ENCODE measurements around the gene GTF2IRD1. TPM values are rescaled to one million over a fixed set of nuclear protein-coding genes. Genes with fewer than 3 reads are reported as not detected.

The GTF2IRD1 gene
- total RNA-seq, 3 donors from 2014 or later, result 1.6 to 2.6 (median 1.9) TPM

- peak; percentile 86 to 88 for ATAC-seq
- DNase-seq, result peak; percentile 19
- peaks cover 8% of the 10 kb centered on the region for H3K4me1 Mint-ChIP-seq (ENCODE audit: low read depth)
- H3K27me3 Mint-ChIP-seq (ENCODE audit: low read depth), result no peaks in the 10 kb centered on the region
- H3K9me3 Mint-ChIP-seq, result no peaks in the 10 kb centered on the region
- no peaks in the 10 kb centered on the region for H3K36me3 Mint-ChIP-seq (ENCODE audit: insufficient read depth)
- peak overlapping the region; percentile 72 for H3K4me3 Mint-ChIP-seq
Observed at GRCh38 chr7:74606101-74606908, 152.6 kb downstream of the GTF2IRD1 start.

DNA sequence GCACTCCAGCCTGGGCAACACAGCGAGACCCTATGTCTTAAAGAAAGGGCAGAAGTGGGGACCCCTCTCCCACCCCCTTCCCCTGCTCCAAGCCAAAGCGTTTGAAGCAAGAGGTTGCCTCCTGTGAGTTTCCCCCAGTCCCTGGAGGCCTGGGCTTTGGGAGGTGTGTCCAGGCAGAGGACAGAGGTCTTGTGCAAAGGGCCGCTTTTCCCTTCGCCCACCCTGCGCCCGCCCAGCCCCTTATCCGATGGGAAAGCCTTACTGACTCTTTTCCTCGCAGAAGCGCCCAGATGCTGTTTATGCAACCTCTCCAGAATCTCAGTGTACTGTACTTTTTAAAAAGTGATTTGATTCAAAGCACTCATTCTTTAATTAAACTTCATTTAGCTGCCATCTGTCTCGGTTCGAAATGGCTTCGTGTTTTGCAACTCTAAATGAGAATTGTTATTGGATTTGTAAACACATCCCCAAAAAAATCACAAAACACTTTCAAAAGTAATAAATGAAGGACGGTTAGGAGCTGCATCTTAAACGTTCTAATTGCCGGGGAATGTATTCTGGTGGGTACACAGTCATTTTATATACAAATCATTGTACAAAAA is 153.3 kb downstream of the GTF2IRD1 start:
- H3K27me3 Mint-ChIP-seq (ENCODE audit: low read depth), result no peaks in the 10 kb centered on the region
- DNase-seq, result no peak

DNA sequence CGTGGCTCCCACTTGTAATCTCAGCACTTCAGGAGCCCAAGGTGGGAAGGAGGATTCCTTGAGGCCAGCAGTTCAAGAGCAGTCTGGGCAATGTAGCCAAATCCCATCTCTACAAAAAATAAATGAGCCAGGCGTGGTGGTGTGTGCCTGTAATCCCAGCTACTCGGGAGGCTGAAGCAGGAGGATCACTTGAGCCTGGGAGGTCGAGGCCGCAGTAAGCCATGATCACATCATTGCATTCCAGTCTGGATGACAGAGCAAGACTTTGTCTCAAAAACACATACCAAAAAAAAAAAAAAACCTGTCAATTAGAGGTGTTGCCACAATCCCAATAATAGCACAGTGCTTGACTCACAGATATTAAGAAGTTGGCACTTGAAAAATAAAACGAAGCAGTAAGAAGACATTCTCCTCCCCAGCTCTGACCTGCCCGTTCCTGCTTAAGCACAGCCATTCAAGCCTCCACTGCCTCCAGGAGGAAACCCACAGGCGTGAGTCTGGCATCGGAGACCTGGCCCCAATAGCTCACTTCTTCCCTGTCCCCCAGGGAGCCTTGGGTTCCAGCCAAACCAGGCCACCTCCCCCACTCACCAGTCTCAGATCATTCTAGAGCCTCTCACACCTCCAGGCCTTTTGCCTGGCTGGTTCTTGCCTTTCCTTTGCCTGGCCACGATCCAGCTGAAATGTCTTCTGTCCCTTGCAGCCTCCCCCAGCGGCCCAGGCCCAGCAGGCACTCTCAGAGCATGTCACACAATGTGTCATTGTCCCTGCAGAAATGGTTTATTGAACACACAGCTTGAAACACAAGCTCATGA is 158.5 kb downstream of the GTF2IRD1 start:
- Mint-ChIP-seq H3K4me3 (no peak overlapping the region), H3K4me1 (ENCODE audit: low read depth) (peaks cover 15% of the 10 kb centered on the region), H3K27me3 (ENCODE audit: low read depth) (no peaks in the 10 kb centered on the region), H3K36me3 (ENCODE audit: insufficient read depth) (no peaks in the 10 kb centered on the region), H3K9me3 (no peaks in the 10 kb centered on the region)
- DNase-seq, result no peak
- no peak for ATAC-seq

More for the DNA sequence above, 153.3 kb downstream of the GTF2IRD1 start:
- H3K4me3 Mint-ChIP-seq, result peak overlapping the region; percentile 72
- peak in 1 of 2 donors; percentile 20 for ATAC-seq
- H3K9me3 Mint-ChIP-seq, result no peaks in the 10 kb centered on the region
- H3K4me1 Mint-ChIP-seq (ENCODE audit: low read depth), result peaks cover 8% of the 10 kb centered on the region
- H3K36me3 Mint-ChIP-seq (ENCODE audit: insufficient read depth), result no peaks in the 10 kb centered on the region

DNA sequence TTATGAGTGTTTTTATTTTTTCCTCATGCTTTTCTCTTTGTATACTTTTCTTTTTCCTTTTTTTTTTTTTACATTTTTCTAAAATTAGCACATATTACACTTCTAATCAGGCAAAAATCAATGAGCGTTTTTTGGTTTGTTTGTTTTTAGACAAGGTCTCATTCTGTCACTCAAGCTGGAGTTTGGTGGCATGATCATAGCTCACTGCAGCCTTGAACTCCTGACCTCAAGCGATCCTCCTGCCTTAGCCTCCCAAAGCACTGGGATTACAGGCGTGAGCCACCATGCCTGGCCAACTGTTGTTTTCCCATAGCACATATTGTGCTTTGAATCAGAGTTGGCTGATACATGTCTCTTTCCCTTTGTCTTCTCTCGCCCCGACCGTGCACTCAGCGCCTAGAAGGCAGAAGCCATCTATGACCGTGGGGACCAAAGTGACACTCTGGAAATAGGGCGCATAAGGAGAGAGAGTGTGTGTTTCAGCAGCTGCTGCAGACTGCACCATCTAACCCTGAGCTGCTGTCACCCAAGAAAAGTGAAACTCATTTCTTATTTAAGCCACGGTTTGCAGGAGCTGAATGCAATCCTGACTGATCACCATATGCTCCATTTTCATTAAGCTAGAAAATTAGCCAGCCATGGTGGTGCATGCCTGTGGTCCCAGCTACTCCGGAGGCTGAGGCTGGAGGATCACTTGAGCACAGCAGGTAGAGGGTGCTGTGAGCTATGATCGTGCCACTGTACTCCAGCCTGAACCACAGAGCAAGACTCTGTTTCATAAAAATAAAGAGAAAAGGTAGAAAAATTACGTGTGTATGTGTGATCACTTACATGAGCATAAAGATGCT is 162.5 kb downstream of the GTF2IRD1 start:
- ATAC-seq (no peak), DNase-seq (no peak)
- H3K36me3 Mint-ChIP-seq (ENCODE audit: insufficient read depth), result no peaks in the 10 kb centered on the region
- H3K27me3 Mint-ChIP-seq (ENCODE audit: low read depth), result no peaks in the 10 kb centered on the region
- H3K4me3 Mint-ChIP-seq, result no peak overlapping the region
- peaks cover 24% of the 10 kb centered on the region for H3K4me1 Mint-ChIP-seq (ENCODE audit: low read depth)
- H3K9me3 Mint-ChIP-seq, result no peaks in the 10 kb centered on the region

- H3K36me3 Mint-ChIP-seq (ENCODE audit: insufficient read depth), result no peaks in the 10 kb centered on the region
- H3K9me3 Mint-ChIP-seq, result no peaks in the 10 kb centered on the region
- ATAC-seq (peak; percentile 43 to 50), DNase-seq (no peak)
- H3K4me3 Mint-ChIP-seq, result peak overlapping the region; percentile 48
- H3K4me1 Mint-ChIP-seq (ENCODE audit: low read depth), result peaks cover 24% of the 10 kb centered on the region
- H3K27me3 Mint-ChIP-seq (ENCODE audit: low read depth), result no peaks in the 10 kb centered on the region
Observed at GRCh38 chr7:74617180-74617744, 163.6 kb downstream of the GTF2IRD1 start.

DNA sequence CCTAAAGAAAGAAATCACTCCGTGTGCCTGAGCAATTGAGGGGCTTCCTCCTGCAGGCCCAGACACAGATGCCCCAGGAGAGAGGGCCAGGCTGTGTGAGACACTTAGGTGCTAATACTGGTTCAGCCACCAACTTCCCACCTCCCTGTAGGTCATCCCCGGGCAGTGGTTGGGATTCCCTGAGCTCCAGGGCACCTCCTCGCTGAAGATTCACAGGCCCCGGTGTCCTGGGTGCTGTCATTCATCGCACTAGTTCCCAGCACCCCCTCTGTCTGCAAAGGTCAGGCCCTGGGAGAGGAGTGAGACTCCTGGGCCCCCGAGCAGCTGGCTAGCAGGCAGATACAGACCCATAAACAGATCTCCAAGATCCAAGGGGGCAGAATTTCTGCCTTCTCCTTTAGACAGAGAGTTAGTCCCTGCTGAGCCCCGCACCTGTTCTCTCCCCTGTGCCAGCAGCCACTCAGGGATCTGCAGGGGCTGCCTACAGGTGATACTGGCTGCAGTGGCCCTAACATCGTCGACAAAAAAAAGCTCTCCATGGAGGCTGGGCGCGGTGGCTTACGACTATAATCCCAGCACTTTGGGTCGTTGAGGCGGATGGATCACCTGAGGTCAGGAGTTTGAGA is 165.6 kb downstream of the GTF2IRD1 start:
- H3K4me1 Mint-ChIP-seq (ENCODE audit: low read depth), result peaks cover 24% of the 10 kb centered on the region
- ATAC-seq (no peak), DNase-seq (no peak)
- H3K27me3 Mint-ChIP-seq (ENCODE audit: low read depth), result no peaks in the 10 kb centered on the region
- H3K9me3 Mint-ChIP-seq, result no peaks in the 10 kb centered on the region
- H3K36me3 Mint-ChIP-seq (ENCODE audit: insufficient read depth), result no peaks in the 10 kb centered on the region
- H3K4me3 Mint-ChIP-seq, result no peak overlapping the region

- no peak for DNase-seq
- H3K4me3 Mint-ChIP-seq, result no peak overlapping the region
- peaks cover 8% of the 10 kb centered on the region for H3K4me1 Mint-ChIP-seq (ENCODE audit: low read depth)
- no peak for ATAC-seq
- no peaks in the 10 kb centered on the region for H3K36me3 Mint-ChIP-seq (ENCODE audit: insufficient read depth)
- H3K9me3 Mint-ChIP-seq, result no peaks in the 10 kb centered on the region
- H3K27me3 Mint-ChIP-seq (ENCODE audit: low read depth), result no peaks in the 10 kb centered on the region
Observed at GRCh38 chr7:74622228-74622749, 168.6 kb downstream of the GTF2IRD1 start.

DNA sequence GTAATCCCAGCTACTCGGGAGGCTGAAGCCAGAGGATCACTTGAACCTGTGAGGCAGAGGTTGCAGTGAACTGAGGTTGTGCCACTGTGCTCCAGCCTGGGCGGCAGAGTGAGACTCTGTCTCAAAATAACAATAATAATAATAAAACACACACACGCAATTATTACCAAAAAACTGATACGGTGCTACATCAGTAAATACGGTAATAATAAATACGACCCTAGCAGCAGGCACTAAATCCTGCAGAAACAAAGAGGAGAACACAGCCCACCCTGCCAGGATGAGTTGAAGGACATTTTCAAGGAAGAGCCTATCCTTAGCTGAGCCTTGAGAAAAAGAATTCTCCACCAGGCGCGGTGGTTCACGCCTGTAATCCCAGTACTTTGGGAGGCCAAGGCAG is 169.4 kb downstream of the GTF2IRD1 start:
- DNase-seq (no peak), ATAC-seq (no peak)
- H3K27me3 Mint-ChIP-seq (ENCODE audit: low read depth), result no peaks in the 10 kb centered on the region
- H3K4me1 Mint-ChIP-seq (ENCODE audit: low read depth), result peaks cover under 1% of the 10 kb centered on the region
- no peak overlapping the region for H3K4me3 Mint-ChIP-seq
- H3K36me3 Mint-ChIP-seq (ENCODE audit: insufficient read depth), result no peaks in the 10 kb centered on the region
- no peaks in the 10 kb centered on the region for H3K9me3 Mint-ChIP-seq

- DNase-seq, result no peak
- Mint-ChIP-seq H3K9me3 (no peaks in the 10 kb centered on the region), H3K36me3 (ENCODE audit: insufficient read depth) (no peaks in the 10 kb centered on the region), H3K4me3 (no peak overlapping the region), H3K27me3 (ENCODE audit: low read depth) (no peaks in the 10 kb centered on the region), H3K4me1 (ENCODE audit: low read depth) (no peaks in the 10 kb centered on the region)
- ATAC-seq, result no peak
Observed at GRCh38 chr7:74625446-74625845, 171.7 kb downstream of the GTF2IRD1 start.

DNA sequence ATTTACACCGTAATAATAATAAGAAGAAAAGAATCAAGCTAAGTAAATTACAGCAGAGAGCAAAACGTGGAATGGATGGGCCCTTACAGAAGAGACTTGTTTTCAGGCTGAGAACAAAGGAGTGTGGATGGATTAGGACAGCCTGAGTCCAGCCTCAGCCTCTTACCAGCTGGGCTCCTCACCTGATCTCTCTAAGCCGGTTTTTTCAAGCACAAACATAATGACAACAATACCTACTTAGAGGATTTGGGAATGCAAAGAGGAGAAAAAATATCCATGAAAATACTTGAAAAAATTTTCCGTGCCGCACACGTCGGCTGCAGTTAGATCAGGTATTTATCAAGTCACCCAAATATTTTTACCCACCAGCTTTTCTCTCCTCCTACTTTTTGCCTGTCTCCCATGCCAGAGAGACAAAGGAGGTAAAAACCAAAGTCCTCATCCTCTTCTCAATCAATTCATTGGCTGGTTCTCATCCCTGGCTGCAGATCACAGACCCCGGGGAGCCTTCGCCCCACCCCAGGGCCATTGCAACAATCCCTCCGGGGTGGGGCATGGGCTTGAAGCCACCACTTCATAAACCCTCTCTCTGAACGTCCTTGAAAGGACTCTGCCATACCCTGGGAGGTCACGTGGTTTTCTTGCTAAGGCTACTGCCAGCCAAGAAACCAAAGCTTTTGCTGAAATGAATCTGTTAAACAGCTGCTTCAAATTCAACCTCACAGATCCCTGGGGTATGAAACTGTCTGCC is 174.1 kb downstream of the GTF2IRD1 start:
- H3K9me3 Mint-ChIP-seq, result no peaks in the 10 kb centered on the region
- no peaks in the 10 kb centered on the region for H3K36me3 Mint-ChIP-seq (ENCODE audit: insufficient read depth)
- DNase-seq (no peak), ATAC-seq (no peak)
- no peak overlapping the region for H3K4me3 Mint-ChIP-seq
- H3K27me3 Mint-ChIP-seq (ENCODE audit: low read depth), result no peaks in the 10 kb centered on the region
- H3K4me1 Mint-ChIP-seq (ENCODE audit: low read depth), result no peaks in the 10 kb centered on the region

DNA sequence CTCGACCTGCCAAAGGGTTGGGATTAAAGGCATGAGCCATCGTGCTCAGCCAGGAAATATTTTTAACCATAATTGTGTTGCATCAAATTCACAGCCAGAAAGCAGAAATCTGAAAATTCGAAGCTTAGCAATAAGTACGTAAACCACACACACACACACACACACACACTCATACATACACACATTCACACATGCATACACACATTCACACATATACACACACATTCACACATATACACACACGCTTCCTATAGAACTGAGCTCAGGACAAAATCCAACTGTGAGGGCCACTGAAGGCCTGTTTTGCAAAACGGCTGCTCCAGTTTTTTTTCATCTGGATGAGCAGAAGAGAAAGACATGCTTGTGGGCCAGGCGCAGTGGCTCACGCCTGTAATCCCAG is 178.8 kb downstream of the GTF2IRD1 start:
- no peak for DNase-seq
- Mint-ChIP-seq H3K4me1 (ENCODE audit: low read depth) (peaks cover 2% of the 10 kb centered on the region), H3K9me3 (no peaks in the 10 kb centered on the region), H3K36me3 (ENCODE audit: insufficient read depth) (no peaks in the 10 kb centered on the region), H3K4me3 (no peak overlapping the region), H3K27me3 (ENCODE audit: low read depth) (no peaks in the 10 kb centered on the region)
- ATAC-seq, result no peak

DNA sequence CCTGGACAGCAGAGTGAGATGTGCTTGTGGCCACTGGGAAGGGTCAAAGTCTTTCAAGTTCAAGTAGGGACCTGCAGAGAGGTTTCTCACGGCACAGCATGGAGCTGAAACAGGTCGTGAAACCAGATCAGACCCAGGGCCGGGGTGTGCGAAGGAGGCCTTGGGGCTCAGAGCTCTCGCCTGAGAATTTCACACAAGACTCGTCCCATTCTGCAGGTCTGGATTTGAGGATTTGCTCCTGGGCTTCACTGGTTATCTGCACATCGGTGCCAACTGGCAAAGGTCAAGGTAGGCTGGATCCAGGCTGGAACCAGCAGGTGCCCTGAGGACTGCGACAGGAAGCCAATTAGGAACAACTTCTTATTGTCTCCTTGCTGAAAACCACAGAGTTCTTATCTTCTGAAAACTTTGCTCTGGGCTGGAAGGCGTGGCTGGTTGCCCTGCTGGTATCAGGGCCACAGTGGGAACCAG is 179.8 kb downstream of the GTF2IRD1 start:
- Mint-ChIP-seq H3K9me3 (no peaks in the 10 kb centered on the region), H3K4me1 (ENCODE audit: low read depth) (peaks cover 2% of the 10 kb centered on the region), H3K4me3 (no peak overlapping the region), H3K27me3 (ENCODE audit: low read depth) (no peaks in the 10 kb centered on the region), H3K36me3 (ENCODE audit: insufficient read depth) (no peaks in the 10 kb centered on the region)
- no peak for DNase-seq
- ATAC-seq, result no peak
